Activated CD8-positive, alpha-beta T cell treated with anti-CD3 and anti-CD28 coated beads for 36 hours (primary cell): Measurements from ENCODE around the gene C2orf69. TPM values are rescaled to one million over a fixed set of nuclear protein-coding genes. Genes with fewer than 3 reads are reported as not detected.

Source experiments
- ATAC-seq: fragments of 200-7000 bp; cut with Tn5 transposase; one replicate; pipeline ENCODE4 v1.10.0; 2021; ENCODE audit warnings: mild to moderate bottlenecking, moderate library complexity
- CTCF ChIA-PET: fragments of 350-600 bp; sonication (Branson Sonifier 250); formaldehyde crosslinking; loops from one replicate; lab custom pipeline; 2021; ENCODE audit warnings: antibody characterized with exemption; lab: Charles Lee
- POLR2A ChIA-PET: fragments of 350-600 bp; sonication (Branson Sonifier 250); formaldehyde crosslinking; loops from one replicate; lab custom pipeline; 2021; ENCODE audit warnings: antibody characterized with exemption; lab: Charles Lee
- DNase-seq: peaks from one replicate; pipeline ENCODE4 v3.0.0-alpha.2; 2020
- H3K27ac Mint-ChIP-seq: one replicate; pipeline ENCODE4 v1.8.0; 2021; ENCODE audit warnings: mild to moderate bottlenecking, mixed read lengths
- H3K27me3 Mint-ChIP-seq: one replicate; pipeline ENCODE4 v1.8.0; 2021; ENCODE audit warnings: mixed read lengths
- H3K36me3 Mint-ChIP-seq: one replicate; pipeline ENCODE4 v1.8.0; 2021; ENCODE audit warnings: low read depth, mixed read lengths
- H3K4me1 Mint-ChIP-seq: one replicate; pipeline ENCODE4 v1.8.0; 2021; ENCODE audit warnings: low read depth, mixed read lengths
- H3K4me3 Mint-ChIP-seq: one replicate; pipeline ENCODE4 v1.8.0; 2021; ENCODE audit warnings: mild to moderate bottlenecking, moderate library complexity, mixed read lengths
- H3K9me3 Mint-ChIP-seq: one replicate; pipeline ENCODE4 v1.8.0; 2021; ENCODE audit warnings: mixed read lengths
- CTCF ChIP-seq: fragments of 200-600 bp; IDR thresholded peaks from one replicate; pipeline ENCODE4 v1.8.0; 2022; ENCODE audit warnings: antibody characterized with exemption, mild to moderate bottlenecking
- intact Hi-C: fragments of 100-400 bp; cut with micrococcal nuclease; formaldehyde crosslinking; loops from one replicate; pipeline ENCODE4 v1.10.0; 2022
- total RNA-seq, 2 experiments: library from RNA; stranded (reverse); gene quantifications; one replicate each; pipeline ENCODE4 v1.2.3, GENCODE V29; 2021

The C2orf69 gene
- total RNA-seq, 2 experiments from 2014 or later, result 15.9 to 17.0 TPM

GRCh38 chr2:199955339-199956061, 44.4 kb downstream of the C2orf69 start, which contains the start of the genes MAIP1 and TYW5:
TSS of gene MAIP1 (plus strand) at chr2:199955582. CDS start at chr2:199955799, 217 bp downstream.
TSS of gene TYW5 (minus strand) at chr2:199955491. CDS start at chr2:199955470, 21 bp downstream.
- Mint-ChIP-seq H3K4me3 (peak within 1 kb of the TSS; percentile 100), H3K36me3 (peaks cover 20% of the 10 kb centered on the region), H3K9me3 (no peaks in the 10 kb centered on the region), H3K27me3 (no peaks in the 10 kb centered on the region), H3K4me1 (peaks cover 48% of the 10 kb centered on the region), H3K27ac (peak within 1 kb of the TSS; percentile 93)
- ATAC-seq (peak; percentile 87), DNase-seq (peak; percentile 83)
- TF ChIP-seq CTCF, result no peak
- intact Hi-C loops, result loop anchor here (2.0 to 5.0 kb wide), 2 partner anchors 27 to 43 kb away; partner anchors contain the start of gene C2orf69
- POLR2A ChIA-PET, result interaction anchor here (0.8 to 2.2 kb wide), 5 partner anchors 9 to 20 kb away, joined by 3 to 6 read pairs (median 3); no protein-coding TSS in a partner anchor
- CTCF ChIA-PET, result interaction anchor here (0.8 to 1.3 kb wide), 2 partner anchors 15 to 527 kb away, joined by 4 read pairs; no protein-coding TSS in a partner anchor

- peaks cover 21% of the 10 kb centered on the region for H3K36me3 Mint-ChIP-seq
- no peaks in the 10 kb centered on the region for H3K27me3 Mint-ChIP-seq
- CTCF ChIA-PET, result interaction anchor here (0.8 to 0.9 kb wide), 2 partner anchors 24 to 526 kb away, joined by 3 to 4 read pairs; no protein-coding TSS in a partner anchor
These were observed 44.9 kb downstream of the C2orf69 start for GRCh38 chr2:199956062-199956380.

GRCh38 chr2:199958014-199958413, 46.9 kb downstream of the C2orf69 start:
- intact Hi-C loops, result loop anchor here (5.0 kb wide), 1 partner anchor 46 kb away; the partner anchor contains the start of gene C2orf69
- peaks cover 29% of the 10 kb centered on the region for H3K36me3 Mint-ChIP-seq
- ChIA-PET POLR2A (no interaction called here), CTCF (no interaction called here)
- no peaks in the 10 kb centered on the region for H3K9me3 Mint-ChIP-seq
- peak overlapping the region; percentile 46 for H3K4me3 Mint-ChIP-seq
- no peaks in the 10 kb centered on the region for H3K27me3 Mint-ChIP-seq
- peaks cover 44% of the 10 kb centered on the region for H3K4me1 Mint-ChIP-seq
- no peak for TF ChIP-seq CTCF
- H3K27ac Mint-ChIP-seq, result no peak overlapping the region
- ATAC-seq (no peak), DNase-seq (no peak)

More at GRCh38 chr2:199956062-199956380, 44.9 kb downstream of the C2orf69 start:
- Mint-ChIP-seq H3K4me3 (peak overlapping the region; percentile 100), H3K4me1 (peaks cover 45% of the 10 kb centered on the region), H3K27ac (peak overlapping the region; percentile 93), H3K9me3 (no peaks in the 10 kb centered on the region)
- TF ChIP-seq CTCF, result no peak
- POLR2A ChIA-PET, result interaction anchor here (1.1 kb wide), 1 partner anchor 13 kb away, joined by 3 read pairs; no protein-coding TSS in a partner anchor
- intact Hi-C loops, result loop anchor here (5.0 kb wide), 1 partner anchor 44 kb away; the partner anchor contains the start of gene C2orf69
- ATAC-seq, result no peak
- no peak for DNase-seq

- H3K27me3 Mint-ChIP-seq, result no peaks in the 10 kb centered on the region
- no peaks in the 10 kb centered on the region for H3K9me3 Mint-ChIP-seq
- ChIA-PET POLR2A (no interaction called here), CTCF (no interaction called here)
- H3K27ac Mint-ChIP-seq, result peak overlapping the region; percentile 52
- intact Hi-C loops, result no loop called here
- peak; percentile 10 for DNase-seq
- TF ChIP-seq CTCF, result no peak
- peaks cover 25% of the 10 kb centered on the region for H3K4me1 Mint-ChIP-seq
- ATAC-seq, result peak; percentile 65
- peaks cover 29% of the 10 kb centered on the region for H3K36me3 Mint-ChIP-seq
- no peak overlapping the region for H3K4me3 Mint-ChIP-seq
These were observed 51.1 kb downstream of the C2orf69 start for GRCh38 chr2:199962203-199962602.
